Measurements from ENCODE around the gene RBM45.

Gene RBM45

GRCh38 chr2:178160601-178161000 lies 48.4 kb downstream of the RBM45 start:
- DNase-seq (ENCODE audit: low read depth) = no peak

GRCh38 chr2:178163395-178163794 lies 51.2 kb downstream of the RBM45 start:
- DNase-seq (ENCODE audit: low read depth) = no peak

GRCh38 chr2:178163911-178164310 lies 51.7 kb downstream of the RBM45 start:
- no peak for DNase-seq (ENCODE audit: low read depth)

GRCh38 chr2:178173657-178174056 lies 61.4 kb downstream of the RBM45 start:
- no peak for DNase-seq (ENCODE audit: low read depth)

- DNase-seq (ENCODE audit: low read depth) = no peak
These were observed 64.9 kb downstream of the RBM45 start for GRCh38 chr2:178177066-178177679.

All from activated T-cell treated with anti-CD3 and anti-CD28 coated beads for 1 hour (primary cell).